Hypothalamus (tissue), 51 donors: Measurements from ENCODE around the gene CFAP43.
"Not testable (repeated sequence)": the region's sequence is repeated elsewhere in the genome, so short reads cannot be mapped to it uniquely, and the experiment has no call there.

Source experiments
- DNase-seq, 51 donors: peaks; one replicate each; lab custom pipeline; 2025; lab: John Stamatoyannopoulos, UW

The CFAP43 gene

DNA sequence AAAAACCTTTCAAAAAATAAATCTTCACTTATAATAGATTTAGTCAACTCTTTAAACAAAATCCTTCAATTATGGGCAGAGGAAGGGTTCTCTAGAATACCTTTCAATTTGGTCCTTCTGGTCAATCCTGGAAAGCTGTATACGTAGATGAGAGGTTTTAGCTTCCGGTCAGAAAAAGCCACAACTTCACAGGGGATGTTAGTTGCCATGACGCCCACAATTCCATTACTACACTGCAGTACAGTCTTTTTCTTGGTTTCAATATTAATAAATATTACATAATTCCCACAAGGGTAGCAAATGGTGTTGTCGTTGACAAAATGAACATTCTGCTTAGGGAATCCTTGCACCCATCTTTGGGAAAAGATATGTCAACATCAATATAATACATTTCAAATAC, 1.7 kb downstream of the CFAP43 start:
- DNase-seq: no peak

DNA sequence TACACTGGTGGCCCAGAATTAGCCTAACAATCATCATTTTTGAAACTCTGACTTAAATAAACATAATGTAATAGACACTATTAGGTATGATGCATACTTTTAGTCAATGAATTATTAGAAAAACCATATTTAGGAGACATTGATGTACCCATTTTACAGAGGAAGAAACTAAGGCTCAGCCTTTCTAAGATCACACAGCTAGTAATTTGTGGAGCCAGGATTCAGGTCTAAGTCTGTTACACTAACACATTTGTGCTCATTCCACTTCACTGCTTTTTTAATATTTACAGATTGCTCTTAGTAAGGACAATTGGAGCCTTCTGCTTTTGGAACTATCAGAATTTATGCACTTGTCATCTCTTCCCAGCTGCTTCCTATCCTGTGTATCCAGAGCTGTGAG, 8.9 kb downstream of the CFAP43 start:
- DNase-seq: no peak

DNA sequence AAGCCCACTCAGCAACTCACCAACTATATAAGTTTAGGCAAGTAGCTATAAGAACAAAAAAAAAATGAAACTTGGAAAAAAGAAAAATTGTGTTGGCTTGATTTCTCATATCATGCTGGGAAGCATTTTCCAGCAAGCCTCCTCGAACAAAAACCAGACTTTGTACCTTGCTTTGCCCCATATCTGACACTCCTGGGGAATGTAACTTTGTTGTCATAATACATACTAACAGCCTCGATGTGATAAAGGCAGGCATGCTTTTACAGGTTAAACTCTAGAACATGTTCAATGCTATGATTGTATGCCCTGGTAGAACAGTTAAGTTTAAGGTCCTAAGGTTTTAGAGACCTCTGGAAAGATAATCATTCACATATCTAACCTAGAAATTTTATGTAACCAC, 11.6 kb downstream of the CFAP43 start:
- DNase-seq: no peak

DNA sequence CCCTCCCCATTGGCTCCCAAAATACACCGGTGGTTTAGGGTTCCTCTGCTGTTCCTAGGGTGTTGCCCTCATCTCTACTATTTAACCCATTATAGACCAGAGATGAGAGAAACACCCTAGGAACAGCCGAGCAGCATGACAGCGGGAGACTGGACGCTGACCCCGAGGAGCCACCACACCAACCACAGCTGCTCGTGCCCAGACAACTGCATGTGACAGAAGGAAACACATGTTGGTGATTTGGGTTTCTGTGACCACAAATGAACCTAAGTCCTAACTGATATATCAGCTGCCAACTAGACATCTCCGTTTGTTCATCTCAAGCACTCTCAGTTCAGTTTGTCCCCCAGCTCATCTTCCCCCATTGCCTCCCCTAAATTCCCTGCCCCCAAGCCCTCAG, 13.4 kb downstream of the CFAP43 start:
- no peak for DNase-seq

DNA sequence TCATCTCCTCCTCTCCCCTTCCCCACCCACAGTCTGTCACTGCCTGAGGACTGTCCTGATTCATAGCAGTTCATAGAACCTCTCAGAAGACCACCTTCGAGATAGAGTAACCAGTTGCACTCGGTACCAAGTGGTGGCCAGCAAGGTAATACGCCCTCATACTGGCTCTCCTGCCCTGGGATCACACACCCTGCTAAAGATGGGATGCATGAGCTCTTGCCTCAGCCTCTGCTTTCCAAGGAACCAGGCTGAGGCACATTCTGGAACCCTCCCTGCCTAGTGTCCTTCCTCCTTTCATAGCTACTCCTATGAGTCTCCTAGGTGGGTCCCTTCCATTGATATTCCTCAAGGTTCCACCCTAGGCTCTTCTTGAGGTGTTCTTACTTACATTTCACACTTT, 15.5 kb downstream of the CFAP43 start:
- no peak for DNase-seq

DNA sequence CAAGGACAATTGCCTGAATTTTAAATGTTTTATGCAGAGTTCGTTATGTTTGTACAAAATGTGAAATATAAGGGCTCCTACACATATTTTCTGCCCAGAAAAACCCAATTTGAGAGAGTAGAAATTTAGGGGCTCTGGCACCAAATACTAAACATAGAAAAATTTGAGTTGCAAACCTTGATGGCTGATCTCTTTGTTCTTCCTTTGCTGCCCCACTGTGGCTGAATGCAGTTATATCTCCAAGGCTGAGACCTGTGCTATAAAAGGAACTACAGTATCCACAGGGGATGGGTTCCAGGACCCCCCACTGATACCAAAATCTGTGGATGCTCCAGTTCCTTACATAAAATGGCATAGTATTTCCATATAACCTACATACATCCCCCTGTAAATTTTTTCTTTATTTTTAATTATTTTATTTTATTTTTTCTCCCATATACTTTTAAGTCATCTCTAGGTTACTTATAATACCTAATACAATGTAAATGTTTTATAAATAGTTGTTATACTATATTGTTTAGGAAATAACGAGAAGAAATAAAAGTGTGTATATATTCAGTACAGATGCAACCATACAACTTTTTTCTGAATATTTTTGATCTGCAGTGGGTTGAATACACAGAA, 22.5 kb downstream of the CFAP43 start:
- DNase-seq: peak in 27 of 51 donors; percentile 1 to 71 (median 28)

DNA sequence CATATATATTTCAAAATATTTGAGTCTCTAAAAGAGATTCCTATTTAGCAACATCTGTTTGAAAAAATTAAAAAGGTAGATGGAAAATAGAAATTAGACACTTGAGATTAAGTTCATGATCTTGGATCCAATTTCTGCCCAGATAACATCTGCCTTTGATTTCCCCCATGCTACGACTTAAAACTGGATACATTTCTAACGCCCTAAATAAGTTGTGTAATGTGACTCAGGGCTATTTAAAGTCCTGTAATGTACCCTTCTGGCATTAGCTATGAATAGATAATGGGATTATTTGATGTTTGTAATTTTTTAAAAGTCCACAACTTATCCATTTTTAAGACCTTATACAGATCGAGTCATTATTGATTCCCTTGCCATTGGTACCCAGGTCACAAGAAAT, 23.4 kb downstream of the CFAP43 start:
- DNase-seq: no peak

DNA sequence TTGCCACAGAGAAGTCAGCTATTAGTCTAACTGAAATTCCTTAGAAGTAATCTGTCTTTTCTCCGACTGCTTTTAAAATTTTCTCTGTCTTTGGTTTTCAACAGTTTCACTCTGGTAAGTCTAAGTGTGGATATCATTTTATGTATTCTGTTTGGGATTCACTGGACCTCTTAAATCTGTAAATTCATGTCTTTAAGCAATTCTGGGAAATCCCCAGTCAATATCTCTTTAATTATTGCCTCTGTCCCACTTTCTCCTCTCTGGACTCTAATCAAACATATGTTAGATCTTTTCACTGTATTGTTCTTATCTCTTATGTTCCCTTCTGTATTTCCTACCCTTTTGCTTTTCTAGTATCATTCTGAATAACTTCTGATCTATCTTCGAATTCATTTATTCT, 29.9 kb downstream of the CFAP43 start:
- no peak for DNase-seq

DNA sequence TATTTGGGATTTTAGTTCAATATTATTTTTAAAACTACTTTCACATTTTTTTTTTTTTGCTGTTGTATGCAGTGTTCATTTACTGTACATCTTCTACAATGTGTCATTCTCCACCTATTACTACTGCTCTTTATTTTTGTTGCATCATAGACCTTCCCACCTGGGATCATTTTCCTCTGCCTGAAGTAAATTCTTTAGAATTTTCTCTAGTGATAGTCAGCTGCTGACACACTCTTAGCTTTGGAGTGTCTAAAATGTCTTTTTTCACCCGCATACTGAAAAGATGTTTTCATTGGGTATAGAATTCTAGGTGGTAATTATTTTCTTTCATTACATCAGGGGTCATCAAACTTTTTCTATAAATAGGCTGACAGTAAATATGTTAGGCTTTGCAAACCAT, 30.5 kb downstream of the CFAP43 start:
- DNase-seq: no peak

DNA sequence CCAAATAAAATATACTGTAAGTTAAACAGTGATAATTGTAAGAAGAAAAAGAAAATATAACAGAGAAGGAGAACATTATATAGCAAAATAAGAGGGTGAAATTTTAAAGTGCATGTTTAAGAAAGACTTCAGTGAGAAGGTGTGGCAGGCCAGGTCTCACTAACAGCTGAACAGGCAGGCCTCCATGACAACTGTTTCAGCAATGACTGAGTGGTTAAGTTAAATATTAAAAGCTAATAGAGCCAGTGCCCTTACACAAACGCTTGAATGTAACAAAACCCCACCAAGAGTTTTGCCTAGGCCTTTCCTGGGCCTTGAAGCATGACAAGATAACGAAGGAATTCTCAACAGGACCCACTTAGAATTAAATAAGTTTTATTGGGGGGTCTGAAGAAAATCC, 32.6 kb downstream of the CFAP43 start:
- no peak for DNase-seq

DNA sequence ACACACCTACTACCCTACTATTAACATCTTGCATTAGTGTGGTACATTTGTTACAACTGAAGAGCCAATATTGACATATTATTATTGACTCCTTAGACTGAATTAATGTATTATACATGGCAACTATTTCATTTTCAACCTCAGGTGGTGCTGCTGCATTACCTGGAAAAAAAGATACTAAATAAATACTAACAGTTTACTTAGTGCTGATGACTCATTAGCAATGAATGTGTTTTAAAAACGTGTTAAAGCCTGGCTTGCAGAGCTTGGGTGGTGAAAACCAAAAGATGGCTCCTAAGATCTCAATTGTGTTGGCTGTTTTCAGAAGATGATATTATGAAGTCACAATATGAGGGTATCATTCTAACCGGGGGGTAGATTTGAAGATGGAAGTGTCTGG, 34.8 kb downstream of the CFAP43 start:
- DNase-seq: no peak

DNA sequence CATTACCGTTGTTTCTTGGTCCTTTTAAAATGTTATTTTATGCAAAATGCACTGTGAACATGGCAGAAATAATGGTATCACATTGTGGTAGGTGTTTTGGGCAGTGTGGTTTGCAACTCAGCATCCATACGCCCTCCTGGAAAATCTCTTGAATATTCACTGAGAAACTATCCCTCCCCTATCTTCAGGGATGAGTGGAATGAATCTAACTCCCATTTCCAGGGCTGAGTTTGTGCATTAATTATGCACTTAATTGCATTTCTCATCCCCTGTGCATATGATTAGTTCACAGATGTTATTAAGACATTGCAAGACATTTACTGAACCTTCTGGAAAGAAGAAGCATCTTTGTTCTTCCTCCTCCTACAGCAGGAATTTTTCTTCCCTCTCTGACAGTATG, 36.5 kb downstream of the CFAP43 start:
- no peak for DNase-seq

DNA sequence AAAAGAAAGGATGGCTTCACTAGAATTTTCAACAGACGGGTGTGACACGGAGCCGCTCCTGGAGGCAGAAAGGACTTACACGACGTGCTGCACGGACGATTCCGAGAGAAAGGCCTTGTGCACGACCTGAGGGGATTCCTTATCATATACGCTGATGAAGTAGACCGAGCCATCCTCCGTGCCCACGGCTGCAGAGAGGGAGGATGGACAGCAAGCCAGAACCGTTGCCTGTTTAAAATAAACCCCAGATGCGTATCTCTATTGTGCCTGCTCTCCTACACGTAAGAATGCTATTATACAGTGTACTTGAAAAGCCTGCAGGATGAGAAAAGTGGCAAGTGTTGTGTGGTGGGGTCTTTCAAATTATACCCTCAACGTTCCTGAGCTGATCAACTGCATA, 38.4 kb downstream of the CFAP43 start:
- no peak for DNase-seq

DNA sequence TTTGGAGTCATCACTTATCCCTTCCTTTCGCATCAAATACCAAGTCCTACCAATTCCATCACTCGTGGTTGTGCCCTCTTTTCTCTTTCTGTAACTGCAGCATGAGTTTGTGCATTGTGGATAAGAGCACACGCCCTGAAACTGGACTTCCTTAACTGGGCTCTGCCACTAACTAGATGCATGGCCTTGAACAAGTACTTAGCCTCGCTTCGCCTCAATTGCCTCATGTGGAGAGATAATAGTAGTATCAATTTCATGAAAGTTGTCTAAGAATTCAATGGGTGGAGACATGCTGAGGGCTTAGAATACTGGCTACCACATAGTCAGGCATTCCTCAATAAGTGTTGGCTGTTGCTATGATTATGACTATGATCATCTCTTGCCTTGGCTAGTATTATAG, 41.5 kb downstream of the CFAP43 start:
- no peak for DNase-seq

DNA sequence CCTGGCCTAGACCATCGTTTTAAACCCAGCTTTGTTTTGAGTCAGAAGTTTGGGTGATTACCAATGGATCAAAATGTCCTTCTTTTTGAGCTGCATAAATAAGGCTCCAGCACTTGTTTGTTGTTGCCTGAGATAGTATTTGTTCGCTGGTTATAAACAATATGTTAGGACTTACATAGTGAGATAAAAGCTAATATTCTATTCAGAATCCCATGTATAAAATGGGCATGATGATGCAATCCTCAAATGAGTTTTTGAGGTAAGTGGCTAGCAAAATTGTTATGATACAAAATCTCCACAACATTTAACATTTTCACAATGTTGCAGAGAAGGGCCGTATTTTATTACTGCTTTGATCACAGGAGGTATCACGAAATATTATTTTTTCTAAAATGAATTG, 48.5 kb downstream of the CFAP43 start:
- DNase-seq: no peak

DNA sequence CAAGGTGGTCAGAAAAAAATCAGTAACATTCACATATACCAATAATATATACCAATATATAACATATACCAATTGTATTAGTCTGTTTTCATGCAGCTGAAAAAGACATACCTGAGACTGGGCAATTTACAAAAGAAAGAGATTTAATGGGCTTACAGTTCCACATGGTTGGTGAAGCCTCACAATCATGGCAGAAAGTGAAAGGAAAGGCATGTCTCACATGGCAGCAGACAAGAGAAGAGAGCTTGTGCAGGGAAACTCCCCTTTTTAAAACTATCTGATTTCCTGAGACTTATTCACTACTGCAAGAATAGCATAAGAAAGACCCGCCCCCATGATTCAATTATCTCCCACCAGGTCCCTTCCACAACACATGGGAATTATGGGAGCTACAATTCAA, 58.0 kb downstream of the CFAP43 start:
- not testable (repeated sequence) for DNase-seq

DNA sequence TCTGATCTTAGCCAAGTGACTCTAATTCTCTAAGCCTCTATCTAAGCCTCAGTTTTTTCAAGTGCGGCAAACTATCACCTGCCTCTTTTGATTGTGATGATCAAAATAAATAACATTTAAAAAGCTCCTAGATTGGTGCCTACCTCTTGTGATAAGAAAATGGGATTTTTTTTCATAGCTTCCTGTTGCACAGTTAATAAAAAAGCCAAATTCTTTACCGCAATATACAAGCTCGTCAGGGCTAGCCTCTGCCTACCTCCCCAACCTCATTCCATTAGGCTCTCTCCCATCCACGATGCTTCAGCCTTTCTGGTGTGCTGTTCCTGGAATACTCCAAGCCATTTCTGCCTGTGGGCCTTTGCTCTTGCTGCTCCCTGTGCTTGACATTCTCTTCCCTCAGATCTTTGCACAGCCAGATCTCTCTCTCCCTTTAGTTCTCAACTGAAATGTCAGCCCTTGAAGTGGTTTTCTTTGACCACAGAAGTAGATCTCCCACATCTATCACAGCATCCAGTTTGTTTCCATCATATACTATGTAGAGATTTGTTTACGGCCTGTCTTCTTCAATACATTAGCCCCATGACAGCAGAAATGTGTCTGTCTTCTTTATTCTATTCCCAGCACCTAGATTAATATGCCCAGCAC, 61.4 kb downstream of the CFAP43 start:
- no peak for DNase-seq

DNA sequence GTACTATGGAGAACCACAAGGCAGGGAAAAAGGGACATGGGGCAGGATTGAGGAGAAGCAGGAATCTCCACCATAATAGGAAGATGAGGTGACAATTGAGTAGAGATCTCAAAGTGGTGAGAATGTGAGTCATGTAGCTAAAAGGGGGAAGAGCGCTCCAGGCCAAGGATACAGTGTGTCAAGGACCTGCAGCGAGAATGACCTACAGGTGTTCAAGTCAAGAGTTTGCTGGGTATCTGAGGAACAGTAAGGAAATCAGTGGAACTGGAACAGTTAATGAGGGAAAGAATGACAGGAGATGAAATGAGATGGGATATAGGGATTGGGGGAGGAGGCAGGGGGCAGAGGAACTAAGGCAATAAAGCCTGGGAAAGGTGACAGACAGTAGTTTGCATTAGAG, 76.6 kb downstream of the CFAP43 start:
- no peak for DNase-seq

DNA sequence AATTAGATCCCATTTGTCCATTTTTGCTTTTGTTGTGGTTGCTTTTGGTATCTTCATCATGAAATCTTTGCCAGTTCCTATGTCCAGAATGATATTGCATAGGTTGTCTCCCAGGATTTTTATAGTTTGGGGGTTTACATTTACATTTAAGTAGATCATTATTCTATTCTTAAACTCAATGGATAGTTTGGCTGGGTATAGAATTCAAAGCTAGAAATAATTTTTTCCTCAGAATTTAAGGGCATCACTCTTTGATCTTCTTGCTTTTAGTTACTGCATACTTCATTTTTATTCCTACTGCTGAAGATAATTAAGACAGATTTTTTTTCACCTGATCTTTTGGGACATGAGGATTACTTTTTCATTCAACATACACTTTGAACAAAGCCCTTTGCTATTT, 80.4 kb downstream of the CFAP43 start:
- DNase-seq: no peak

DNA sequence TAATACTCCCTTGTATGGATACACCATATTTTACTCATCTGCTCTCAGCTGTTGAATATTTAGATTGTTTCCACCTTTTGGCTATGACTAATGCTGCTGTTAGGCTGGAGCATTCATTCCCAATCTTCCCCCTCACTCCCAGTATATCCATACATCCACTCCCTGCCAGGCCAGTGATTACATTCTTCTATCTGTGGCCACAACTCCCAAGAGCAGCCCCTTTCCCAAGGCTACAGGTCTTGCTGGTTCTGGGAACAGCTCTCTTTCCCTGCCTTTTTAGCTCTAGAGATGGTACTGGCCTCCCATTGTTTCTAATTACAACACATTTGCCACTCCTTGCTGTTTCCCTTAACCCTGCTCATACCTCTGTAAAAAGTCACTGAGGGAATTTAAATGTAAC, 82.0 kb downstream of the CFAP43 start:
- DNase-seq: no peak

DNA sequence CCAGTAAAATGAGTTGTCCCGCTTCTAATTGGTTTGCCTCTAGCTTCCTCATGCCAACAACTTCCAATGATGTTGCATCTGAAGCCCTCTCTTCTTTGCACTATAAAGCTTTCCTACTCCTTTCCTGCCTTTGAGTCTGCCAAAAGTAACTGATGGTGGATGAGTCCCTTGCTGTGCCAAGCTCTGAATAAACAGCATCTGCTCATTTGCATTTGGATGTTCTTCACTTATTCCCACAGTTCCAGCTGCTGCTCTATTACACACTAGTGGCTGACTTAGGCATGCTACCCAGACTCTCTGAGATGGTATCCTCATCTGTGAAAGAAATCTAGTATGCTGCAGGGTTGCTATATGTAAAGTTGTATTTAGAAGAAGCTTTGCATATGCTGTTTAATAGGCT, 85.3 kb downstream of the CFAP43 start:
- peak in 20 of 51 donors; percentile 4 to 74 (median 27) for DNase-seq

DNA sequence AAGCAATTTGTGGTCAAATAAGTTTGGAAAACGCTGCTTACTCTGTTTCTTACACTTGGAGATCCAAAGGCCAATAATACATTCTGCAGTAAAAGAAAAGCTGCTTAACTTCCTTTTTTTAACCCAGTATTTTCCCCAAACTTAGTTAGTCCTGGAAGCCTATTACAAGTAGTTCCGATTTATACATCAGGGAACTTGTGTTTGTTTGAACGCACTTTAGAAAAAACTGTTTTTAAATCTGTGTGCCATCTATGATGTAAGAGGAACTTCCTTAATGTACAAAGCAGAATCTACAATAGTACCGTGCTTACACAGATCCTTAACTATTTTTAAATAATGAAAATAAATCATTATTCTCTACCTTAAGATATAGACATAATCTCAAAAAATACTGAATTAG, 87.2 kb downstream of the CFAP43 start:
- no peak for DNase-seq

DNA sequence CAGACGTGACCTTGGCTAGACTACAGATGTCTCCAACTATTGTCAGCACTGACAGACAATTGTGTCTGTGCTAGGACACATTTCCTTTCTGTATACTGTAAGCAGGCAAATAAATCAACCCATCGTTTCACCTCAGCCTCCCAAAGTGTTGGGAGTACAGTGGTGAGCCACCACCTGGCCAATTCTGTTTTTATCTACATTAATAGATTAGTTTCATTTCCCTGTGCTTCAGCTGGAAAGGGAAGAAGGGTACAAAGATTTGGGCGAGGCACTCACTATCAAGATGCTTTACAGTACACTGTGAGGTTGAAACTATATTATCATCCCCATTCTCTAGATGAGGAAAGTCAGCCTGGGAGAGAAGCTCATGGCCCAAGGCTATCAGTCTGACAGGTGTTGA, 88.3 kb downstream of the CFAP43 start:
- DNase-seq: no peak
